NAMALWA (cell line): Measurements from ENCODE around the gene LFNG.

Experiments used
- DNase-seq: peaks from one replicate; pipeline ENCODE4 v3.0.0-alpha.2; 2015; ENCODE audit warnings: low spot score

The LFNG gene, protein sequence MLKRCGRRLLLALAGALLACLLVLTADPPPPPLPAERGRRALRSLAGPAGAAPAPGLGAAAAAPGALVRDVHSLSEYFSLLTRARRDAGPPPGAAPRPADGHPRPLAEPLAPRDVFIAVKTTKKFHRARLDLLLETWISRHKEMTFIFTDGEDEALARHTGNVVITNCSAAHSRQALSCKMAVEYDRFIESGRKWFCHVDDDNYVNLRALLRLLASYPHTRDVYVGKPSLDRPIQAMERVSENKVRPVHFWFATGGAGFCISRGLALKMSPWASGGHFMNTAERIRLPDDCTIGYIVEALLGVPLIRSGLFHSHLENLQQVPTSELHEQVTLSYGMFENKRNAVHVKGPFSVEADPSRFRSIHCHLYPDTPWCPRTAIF

DNA sequence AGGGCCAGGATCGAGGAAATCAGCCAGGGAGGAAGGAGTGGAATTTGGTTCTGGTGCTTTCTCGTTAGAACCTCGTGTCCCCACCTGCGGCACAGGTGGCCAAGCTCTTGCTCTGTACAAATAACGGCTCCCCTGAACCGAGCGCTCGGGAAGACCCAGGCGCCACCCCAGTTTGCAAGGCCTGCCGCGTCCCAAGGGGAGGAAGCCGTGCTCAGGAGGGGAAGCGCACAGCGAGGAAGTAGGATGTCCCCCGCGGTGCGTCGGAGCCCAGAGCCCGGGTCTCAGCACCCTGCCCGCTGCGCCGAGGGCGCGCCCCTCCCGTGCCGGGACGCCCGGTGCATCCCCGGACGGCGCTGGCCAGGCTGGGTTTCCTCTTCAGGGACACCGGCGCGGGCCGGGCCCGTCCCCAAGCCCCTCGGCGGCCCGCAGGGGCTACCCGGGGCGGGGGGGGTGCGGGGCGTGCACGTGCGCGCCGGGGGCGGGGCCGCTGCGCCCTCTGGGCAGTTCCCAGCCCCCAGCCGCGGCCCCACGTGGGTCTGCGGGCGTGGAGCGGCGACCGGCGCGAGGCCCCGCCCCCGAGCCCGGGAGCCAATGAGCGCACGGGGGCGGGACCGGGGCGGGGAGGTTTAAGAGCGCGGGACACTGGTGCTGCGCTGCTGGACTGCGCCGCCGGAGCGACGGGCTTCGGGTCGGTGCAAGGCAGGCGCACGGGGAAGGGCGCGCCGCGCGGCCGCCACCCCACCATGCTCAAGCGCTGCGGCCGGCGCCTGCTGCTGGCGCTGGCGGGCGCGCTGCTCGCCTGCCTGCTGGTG, at the start of gene LFNG:
LFNG (plus strand) TSS at position 656 of the 812 bp plus-strand sequence; CDS start at position 744, 88 bp downstream.
- DNase-seq = peak; percentile 96

DNA sequence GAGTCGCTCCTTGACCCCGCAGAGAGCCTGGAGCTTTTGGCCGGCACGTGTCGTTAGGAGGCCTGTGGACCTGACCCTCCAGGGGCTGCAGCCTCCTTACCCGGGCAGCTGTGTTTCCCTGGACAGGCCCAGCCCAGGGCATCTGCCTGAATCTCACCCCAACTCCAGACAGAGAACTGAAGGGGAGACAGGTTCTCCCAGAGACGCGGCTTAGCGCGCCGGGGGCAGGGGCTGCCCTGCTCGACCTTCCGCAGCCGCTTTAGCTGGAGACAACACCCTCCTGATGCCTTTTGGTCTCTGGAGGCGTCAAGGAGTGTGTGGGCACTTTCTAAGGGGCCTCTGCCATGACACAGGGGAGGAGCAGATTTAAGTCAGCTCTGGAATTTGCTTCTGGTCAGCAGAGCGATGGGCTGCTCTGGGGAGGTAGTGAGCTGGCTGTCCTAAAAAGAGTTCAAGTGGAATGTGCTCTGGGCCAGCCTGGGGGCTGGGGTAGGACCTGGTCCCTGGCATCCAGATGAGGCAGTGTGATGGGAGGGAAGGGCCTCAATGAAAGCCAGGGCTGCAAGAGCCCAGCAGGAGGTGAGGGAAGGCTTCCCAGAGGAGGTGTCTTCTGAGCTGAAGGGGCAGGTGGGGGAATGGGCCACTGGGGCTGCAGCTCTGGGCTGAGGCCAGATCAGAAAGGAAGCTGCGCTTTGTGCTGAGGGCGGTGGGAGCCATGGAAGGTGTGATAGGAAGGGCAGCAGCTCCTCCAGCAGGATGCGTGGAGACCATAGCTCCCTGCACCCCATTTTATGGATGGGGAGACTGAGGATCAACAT, 49.2 kb upstream of the LFNG start:
- no peak for DNase-seq

DNA sequence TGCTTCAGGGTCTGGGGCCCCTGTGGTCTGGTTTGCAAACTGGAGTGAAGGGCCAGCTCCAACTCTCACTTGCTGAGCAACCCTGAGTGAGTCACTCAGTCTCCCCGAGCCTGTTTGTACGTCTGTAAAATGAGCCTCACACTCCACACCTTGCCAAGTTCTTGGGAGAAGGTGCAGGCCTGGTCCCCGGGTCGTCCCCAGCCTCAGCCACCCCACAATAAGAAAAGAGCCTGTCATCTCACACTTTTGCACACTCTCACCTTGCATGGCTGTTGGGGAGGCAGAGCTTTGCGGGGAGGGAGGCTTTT, 48.6 kb upstream of the LFNG start:
- no peak for DNase-seq

DNA sequence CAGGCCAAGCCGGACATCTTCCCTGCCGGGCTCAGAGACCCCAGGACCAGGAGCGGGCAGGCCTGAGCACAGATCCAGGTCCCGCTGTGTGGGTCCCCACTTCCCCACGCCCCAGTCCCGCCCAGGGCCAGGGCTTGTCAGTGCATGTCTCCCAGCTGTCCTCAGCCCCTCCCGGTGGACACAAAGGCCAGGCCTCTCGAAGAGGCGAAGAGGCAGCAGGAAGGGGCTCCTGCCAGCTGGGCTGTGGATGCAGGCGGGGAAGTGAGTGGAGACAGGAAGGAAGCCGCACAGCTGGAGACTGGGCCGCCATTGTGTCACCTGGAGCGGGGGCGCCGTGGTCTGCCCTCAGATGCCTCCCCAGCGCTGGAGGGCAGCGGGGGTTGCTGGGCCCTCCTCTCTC, 48.2 kb upstream of the LFNG start:
- DNase-seq = no peak

DNA sequence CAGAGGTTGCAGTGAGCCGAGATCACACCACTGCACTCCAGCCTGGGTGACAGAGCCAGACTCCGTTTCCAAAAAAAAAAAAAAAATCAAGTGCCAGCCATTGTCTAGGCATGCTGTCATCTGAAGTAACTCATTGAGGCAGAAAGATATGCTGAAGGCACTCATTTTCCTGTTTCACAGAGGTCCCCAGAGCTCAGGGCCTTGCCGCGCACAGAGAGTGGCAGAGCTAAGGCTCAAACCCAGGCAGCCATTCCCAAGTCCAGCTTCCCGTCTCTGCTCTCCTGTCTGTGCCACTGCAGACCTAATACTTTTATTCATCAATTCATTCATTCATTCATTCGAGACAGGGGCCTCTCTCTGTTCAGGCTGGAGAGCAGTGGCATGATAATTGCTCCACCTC, 46.8 kb upstream of the LFNG start:
- DNase-seq = no peak

DNA sequence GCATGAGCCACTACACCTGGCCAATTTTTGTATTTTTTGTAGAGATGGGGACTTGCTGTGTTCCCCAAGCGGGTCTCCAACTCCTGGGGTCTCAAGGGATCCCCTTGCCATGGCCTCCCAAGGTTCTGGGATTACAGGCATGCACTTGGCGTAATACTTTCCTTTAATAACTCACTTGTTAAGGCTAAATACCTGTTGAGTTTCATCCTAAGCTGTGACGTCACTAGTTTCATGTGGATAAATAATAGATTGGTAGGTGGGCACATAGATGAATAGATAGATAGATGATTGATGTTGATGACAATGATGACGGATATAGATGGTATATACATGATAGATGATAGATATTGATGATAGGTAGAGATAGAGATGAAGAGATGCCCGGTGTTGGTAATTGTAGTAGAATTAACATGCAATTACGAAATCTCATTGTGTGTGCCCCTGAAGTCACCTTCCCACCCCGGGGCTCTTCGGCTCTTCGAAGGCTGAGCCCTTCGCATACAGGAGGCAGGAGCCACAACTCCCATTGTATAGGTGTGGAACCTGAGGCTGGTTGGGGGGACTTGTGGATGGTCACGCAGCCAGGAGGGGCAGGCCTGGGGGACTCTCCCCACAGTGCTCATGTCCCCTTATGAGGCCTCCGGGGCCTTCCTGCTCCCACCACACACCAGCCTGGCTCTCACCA, 45.9 kb upstream of the LFNG start:
- DNase-seq = no peak

DNA sequence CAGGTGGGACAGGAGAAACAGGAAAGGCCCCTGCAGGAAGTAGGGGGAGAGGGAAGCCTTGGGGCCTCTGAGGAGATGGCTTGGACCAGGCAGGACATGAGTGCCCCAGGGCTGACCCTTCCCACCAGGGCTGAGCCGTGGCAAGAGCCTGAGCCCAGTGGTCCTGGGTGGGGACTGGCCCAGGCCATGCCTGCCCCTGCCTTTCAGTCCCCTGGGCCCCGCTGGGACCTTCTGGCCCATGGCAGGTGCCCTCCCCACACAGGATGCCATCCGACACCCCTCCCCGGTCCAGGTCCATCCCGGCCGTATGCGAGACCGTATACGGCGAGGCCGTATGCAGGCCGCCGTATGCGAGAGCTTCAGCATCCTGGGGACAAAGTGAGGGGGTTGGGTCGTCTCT, 45.4 kb upstream of the LFNG start:
- no peak for DNase-seq

DNA sequence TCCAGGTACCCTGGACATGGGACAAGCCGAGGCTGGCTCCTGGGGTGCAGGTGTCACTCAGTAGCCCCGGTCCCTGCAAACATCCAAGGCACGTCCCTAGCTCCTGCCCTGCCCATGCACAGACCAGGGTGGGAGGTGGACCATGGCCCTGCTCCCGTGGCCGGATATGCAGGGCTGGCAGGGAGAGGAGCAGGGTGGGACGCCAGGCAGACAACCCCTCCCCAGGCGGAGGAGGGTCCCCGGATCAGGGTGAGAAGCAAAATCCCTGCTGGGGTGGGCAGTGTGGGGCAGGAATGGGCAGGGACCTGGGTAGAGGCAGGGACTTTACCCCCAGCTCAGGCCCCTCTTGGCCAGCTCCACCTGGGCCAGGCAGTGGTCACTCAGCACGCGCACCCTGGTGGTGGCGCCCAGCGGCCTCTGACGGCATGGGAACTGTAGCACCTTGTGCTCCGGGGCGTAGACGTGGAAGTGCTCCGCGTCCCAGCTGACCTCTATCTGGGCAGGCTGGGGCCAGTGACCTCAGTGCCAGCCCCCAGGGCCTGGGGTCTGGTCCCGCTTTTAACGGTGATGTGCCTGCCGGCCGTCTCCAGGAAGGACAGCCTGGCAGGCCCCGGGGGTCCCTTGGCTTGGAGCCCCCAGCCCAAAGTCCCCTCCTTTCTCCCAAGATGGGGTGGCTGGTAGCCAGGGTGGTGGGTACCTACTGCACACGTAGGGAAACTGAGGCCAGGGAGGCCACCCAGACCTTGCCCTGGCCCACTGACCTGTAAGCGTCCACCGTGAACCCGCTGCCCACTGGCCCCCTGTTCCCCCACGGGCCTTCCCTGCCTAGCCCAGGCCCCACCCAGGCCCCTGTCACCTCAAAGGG, 44.5 kb upstream of the LFNG start:
- DNase-seq = no peak

DNA sequence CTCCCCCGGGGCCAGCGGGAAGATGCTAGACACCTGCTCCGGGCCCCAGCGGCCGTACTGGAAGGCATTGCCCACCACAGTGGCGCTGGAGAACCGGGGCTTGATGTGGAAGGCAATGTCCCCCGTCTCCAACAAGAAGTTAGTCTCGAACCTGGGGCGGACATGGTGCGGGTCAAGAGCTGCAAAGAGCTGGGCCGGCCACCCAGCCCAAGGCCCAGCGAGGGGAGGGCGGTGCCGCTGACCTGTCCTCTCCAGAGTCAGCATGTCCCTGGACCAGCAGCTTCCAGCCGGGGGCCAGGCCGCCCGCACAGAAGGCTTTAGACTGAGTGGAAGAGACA, 43.9 kb upstream of the LFNG start:
- DNase-seq = no peak

DNA sequence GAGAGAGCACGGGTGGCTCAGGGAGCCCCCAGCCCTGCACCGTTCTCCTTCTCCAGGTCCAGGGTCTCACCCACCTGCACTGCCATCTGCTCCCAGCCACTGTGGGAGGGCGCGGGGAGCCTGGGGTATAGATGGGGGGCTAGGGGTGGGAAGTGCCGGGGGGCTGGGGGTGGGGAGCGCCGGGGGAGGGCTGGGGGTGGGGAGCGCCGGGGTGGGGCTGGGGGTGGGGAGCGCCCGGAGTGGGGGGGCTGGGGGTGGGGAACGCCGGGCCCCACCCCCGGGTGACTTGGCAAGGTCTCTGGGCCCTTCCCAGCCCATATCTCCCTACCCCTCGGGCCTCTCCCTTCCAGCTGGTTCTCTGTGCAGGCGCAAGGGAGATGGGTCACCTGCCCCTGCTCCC, 43.3 kb upstream of the LFNG start, which contains the start of gene GRIFIN:
GRIFIN (minus strand) TSS at position 101 of the 400 bp plus-strand sequence; CDS start at position 86, 15 bp downstream.
- no peak for DNase-seq

DNA sequence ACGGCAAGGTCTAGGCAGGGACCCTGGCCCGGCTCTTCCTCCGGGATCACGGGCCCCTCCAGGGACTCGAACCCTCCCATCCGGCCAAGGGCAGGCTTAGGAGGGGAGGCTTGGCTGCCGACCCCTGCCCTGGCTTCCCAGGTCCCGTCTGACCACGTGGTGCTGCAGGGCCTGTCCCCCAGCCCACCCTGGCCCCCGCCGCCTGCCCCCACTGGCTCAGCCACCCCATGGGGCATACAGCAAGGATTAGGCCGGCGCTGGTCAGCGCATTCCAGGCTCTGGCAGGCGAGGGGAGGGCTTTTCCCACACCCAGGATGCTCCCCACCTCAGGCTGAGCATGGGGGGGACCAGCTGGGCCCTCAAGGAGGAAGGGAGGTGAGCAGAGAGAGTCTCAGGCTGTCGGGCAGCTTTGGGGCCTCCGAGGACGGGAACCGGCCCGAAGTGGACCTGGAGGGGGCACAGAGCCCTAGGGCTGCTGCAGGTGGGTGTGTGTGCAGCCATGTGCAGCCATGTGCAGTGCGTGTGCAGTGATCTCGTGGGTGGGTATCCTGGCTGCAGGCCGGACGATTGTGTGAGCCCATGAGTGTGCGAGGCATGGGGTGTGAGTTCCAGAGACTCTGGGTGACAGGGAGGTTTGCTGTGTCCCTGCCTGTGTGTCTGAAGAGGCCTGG, 42.7 kb upstream of the LFNG start:
- DNase-seq = no peak

DNA sequence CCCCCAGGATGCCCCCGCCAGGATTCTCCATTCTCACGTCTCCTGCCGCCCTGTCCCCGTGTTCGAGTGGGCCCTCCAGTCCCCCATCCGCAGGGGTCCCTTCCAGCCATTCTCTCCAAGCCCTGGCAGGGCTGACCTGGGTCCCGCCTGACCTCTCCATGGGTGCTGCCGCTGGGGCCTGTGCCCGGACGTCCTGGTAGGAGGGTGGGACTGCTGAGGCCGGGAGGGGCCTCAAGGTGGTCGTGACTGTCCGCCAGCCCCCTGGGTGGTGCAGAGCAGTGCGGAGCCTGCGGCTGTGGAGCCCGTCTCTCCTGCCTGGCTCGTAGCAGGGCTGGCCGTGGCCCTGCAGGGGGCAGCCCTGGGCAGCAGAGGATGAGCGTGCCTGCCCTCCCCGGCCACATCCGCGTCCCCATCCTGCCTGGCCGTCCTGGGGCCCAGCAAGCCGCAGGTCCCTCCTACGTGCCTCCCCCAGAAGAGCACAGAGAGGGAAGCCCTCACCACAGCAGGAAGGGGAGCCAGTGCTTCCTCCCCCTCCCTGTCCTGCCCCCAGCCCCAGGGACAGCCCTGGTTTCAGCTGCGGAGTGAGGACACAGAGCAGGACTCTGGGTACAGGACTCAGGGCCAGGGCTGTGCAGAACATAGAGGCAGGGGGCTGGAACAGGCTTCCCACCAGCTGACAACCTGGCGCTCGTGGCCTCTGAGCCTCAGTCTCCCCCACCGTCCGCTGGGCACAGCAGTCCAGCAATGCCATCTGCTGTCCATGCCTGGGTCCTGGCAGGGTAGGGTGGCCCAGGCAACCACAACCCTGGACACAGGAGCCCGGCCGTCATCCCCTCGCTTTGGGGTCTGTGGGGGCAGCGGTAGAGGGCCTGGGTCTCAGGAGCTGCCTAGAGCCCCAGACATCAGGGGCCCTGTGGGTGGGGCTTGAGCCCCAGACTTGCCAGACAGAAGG, 41.9 kb upstream of the LFNG start:
- peak; percentile 46 for DNase-seq

DNA sequence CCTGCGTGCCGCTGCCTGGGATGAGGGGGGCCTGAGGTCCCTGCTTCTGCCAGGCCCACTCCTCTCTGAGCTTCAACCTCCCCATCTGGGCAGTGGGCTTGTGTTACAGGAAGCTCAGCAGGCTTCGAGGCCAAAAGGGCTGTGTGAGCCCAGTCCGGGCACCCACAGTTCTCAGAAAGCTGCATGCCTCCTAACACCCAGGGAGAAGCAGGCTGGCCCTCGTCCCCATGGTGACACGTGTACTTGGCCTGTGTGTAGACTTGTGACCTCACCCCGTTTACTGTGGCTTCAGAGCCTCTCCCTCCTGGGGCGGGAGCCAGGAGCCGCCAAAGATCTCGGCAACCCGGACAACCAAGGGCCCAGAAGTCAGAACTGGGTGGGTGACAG, 41.2 kb upstream of the LFNG start:
- no peak for DNase-seq

DNA sequence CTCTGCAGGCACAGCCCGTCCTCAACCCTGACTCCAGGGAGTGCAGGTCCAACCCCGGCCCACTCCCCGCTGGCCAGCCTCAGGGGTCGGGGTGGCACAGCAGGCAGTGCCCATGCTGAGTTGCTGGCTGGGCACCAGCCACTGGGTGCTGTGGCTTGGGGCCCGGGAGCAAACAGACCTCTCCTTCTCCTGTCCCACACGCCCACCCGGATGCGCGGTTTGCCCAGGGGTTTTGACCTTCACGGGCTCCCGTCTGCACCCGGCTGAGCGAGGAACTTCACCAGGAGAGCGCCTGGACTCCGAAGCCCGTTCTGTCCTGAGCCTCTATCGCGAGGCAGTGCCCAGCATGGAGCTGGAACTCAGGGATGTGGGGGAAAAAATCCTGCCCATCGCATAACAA, 40.8 kb upstream of the LFNG start:
- no peak for DNase-seq

DNA sequence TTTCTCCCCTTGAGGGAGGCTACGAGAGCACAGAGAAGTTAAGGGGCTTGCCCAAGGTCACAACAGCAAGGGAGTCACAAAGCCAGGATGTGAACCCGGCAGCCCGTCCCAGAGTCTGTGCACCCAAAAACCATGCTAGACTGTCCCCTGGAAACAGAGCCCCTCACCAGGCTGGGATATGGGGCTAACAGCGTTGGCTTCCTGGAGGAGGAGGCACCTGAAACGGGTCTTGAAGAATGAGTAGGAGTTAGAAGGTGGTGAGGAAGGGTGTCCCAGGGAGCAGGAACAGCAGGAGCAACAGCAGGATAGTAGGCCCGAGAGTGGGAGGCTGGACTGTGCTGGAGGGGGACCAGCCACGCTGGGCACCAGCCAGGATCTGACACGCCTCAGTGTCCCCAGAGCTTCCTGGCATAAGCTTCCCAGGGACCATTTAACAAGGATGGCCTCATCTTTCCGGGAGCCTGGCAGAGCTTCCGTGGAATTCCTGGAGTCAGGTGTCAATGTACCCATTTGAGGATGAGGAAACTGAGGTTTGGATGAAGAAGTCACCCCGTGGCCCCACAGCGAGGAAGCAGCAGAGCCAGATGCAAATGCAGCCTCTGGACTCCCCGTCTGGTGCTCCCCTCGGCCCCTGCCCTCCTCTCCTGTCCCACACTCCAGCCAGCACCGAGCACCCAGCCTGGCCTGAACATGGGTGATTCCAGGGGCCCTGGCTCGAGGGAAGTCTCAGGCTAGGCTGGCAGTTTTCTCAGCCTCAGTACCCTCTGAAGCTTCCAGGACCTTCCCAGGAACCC, 40.1 kb upstream of the LFNG start:
- DNase-seq = no peak

DNA sequence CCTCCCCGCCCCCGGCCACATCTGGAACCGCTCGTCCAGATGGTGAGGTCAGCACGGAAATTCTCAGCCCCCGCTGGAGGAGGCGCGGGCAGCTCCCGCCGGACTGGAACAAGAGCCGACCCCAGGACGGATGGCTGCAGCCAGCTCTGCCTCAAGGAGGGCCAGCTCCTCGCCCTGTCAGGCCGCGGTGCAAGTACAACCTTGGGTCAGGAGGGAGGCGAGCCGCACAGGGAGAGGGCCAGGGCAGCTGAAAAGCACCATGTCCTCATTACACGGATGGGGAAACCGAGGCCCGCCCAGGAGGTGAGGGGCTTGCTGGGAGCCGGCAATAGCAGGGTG, 39.5 kb upstream of the LFNG start:
- DNase-seq = no peak

DNA sequence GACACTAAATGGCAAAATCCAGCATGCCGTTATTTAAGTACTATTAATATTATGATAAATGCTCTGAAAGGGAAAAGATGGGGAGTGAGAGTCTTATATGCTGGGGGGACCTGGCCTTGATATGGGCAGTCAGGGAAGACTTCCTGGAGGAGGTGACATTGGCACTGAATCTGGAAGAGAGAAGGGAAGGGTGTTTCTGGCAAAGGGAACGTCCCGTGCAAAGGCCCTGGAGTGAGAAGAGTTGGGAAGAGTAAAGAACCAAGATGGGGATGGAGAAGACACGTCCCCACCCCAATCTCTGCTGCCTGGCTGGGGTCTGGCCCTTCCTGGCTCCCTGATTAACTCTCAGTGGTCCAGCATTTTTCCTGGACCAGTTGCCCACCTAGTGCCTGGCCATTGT, 38.4 kb upstream of the LFNG start:
- no peak for DNase-seq

DNA sequence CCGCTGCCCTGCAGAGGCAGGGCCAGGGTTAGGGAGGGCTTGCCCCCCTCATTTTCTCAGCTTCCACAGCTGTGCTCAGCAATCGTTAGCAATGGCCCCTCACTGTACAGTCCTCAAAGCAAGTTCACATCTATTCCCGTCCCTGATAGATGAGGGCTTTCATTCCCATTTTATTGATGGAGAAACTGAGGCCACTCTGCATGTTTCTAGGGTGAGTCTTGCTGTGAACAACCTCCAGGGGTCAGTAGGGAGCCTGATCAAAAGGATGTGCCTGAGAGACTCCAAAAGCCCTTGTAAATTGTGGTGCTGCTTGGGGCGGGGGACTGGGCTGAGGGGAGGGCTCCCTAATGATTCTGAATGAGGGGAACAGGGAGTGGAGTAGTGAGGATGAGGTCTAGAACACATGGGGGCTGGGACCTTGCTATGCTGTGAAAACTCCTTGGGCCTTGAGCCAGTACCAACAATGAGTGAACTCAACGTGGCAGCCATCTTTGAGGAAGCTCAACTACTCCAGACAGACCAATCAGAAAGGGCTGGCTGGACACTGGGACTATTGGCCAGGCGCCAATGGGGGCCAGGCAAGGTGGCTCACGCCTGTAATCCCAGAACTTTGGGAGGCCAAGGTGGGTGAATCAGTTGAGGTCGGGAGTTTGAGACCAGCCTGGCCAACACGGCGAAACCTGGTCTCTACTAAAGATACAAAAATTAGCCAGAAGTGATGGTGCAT, 36.7 kb upstream of the LFNG start:
- DNase-seq = peak; percentile 56
